Measurements from ENCODE around the gene MYORG. TPM values are rescaled to one million over a fixed set of nuclear protein-coding genes. Genes with fewer than 3 reads are reported as not detected.

Gene MYORG
- total and polyA plus RNA-seq, 9 of the 15 experiments (the other 6 are each of a cell fraction or from before 2014, with no cell fraction given), result 0.06 to 0.82 (median 0.18) TPM

DNA sequence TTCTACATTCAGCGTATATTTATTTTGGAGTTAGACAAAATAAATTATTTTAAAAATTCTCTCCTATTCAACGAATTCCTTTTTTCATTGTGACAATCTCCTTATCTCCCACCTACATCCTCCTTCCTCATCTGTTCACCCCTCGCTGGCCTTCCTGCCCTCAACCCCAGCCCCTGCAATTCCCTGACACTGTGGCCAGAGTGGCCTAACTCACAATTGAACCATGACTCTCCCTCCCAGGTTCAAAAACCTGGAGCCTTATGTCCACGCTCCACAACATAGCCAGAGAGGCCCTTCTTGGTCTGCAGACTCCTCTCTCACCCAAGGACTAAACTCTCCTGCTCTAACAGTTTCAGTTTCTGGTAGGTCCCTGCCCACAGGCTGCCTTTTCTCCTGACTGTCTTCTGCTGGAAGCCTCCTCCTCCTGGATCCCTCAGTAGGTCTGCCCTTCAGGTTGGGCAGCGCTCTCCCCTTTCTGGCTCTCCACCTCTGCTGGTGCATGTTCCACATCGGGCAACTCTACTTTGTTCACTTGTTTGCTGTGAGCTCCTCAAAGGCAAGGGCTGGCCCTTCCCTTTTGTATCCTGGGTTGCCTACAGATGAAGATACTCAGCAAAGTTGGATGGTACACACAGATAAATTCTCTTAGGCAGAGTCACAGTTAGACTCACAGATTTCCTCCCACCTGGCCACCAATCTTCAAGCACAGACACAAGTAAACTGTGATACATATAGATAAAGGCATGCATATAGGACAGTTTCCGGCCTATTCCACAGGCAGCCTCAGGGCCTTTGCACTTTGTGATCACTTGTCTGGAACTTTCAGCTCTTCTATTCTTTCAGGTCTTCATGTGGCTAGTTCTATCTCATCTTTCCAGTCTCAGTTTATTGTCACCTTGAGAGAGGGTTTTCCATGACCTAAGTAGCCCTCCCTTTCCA is 19.8 kb upstream of the MYORG start (continued):
- TF ChIP-seq ZNF778 (CRISPR knock-in tag; IDR thresholded peaks at IDR 0.05) (no peak), NBN (IDR thresholded peaks at IDR 0.05; ENCODE audit: low read depth) (no peak), FOXP1 (CRISPR knock-in tag; IDR thresholded peaks at IDR 0.05) (no peak), NR2C2 (CRISPR knock-in tag; IDR thresholded peaks at IDR 0.05) (no peak), NR2C2 (tag; IDR thresholded peaks at IDR 0.05) (no peak), MTA2 (IDR thresholded peaks at IDR 0.05; ENCODE audit: low read depth) (no peak), NFIC (IDR thresholded peaks at IDR 0.05) (peak; percentile 29; the same call in 1 of the 2 replicates), CBFA2T2 (conservative IDR thresholded peaks at IDR 0.05) (peak; percentile 84), MEF2D (tag; conservative IDR thresholded peaks at IDR 0.05; ENCODE audit: low read depth) (no peak), ESRRB (CRISPR knock-in tag; IDR thresholded peaks at IDR 0.05; ENCODE audit: borderline replicate concordance) (no peak), SMAD3 (CRISPR knock-in tag; conservative IDR thresholded peaks at IDR 0.05) (no peak), ZEB2 (IDR thresholded peaks at IDR 0.05) (no peak), ZFP36 (IDR thresholded peaks at IDR 0.05; ENCODE audit: low read depth, low read length, partially characterized antibody) (no peak), MCM5 (IDR thresholded peaks at IDR 0.05; ENCODE audit: low read depth) (no peak), RBM39 (optimal IDR thresholded peaks at IDR 0.05; ENCODE audit: low read depth, low read length) (no peak), KAT8 (IDR thresholded peaks at IDR 0.05; ENCODE audit: low read depth) (no peak)
- TF ChIP-seq, protein P1, sequence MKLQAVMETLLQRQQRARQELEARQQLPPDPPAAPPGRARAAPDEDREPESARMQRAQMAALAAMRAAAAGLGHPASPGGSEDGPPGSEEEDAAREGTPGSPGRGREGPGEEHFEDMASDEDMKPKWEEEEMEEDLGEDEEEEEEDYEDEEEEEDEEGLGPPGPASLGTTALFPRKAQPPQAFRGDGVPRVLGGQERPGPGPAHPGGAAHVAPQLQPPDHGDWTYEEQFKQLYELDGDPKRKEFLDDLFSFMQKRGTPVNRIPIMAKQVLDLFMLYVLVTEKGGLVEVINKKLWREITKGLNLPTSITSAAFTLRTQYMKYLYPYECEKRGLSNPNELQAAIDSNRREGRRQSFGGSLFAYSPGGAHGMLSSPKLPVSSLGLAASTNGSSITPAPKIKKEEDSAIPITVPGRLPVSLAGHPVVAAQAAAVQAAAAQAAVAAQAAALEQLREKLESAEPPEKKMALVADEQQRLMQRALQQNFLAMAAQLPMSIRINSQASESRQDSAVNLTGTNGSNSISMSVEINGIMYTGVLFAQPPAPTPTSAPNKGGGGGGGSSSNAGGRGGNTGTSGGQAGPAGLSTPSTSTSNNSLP (IDR thresholded peaks at IDR 0.05; ENCODE audit: borderline replicate concordance, low read depth, low read length), result no peak
- TF ChIP-seq, protein P2, sequence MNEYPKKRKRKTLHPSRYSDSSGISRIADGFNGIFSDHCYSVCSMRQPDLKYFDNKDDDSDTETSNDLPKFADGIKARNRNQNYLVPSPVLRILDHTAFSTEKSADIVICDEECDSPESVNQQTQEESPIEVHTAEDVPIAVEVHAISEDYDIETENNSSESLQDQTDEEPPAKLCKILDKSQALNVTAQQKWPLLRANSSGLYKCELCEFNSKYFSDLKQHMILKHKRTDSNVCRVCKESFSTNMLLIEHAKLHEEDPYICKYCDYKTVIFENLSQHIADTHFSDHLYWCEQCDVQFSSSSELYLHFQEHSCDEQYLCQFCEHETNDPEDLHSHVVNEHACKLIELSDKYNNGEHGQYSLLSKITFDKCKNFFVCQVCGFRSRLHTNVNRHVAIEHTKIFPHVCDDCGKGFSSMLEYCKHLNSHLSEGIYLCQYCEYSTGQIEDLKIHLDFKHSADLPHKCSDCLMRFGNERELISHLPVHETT (CRISPR knock-in tag; conservative IDR thresholded peaks at IDR 0.05 in 1 of 2, IDR thresholded peaks at IDR 0.05 in 1 of 2), result no peak

Measured in K562 (cell line).